Upper lobe of left lung (tissue), 6 donors: ENCODE results near the gene ARPP21. TPM values are rescaled to one million over a fixed set of nuclear protein-coding genes. Genes with fewer than 3 reads are reported as not detected.

Source experiments
- ATAC-seq, 2 donors: fragments of 200-7000 bp; cut with Tn5 transposase; one replicate each; pipeline ENCODE4 v1.9.1; 2022; ENCODE audit warnings: mild to moderate bottlenecking in 2 of 2, moderate library complexity in 2 of 2; ENCODE audit not compliant: low FRiP score in 2 of 2
- DNase-seq, 2 donors: peaks; one replicate each; pipeline ENCODE4 v3.0.0-alpha.2; 2019 to 2020
- H3K27ac ChIP-seq, 4 donors: fragments of 200-600 bp; sonication (generic); one replicate each; pipeline ENCODE4 v1.5.1; 2016 to 2019
- H3K27me3 ChIP-seq, 4 donors: fragments of 200-600 bp; sonication (generic); one replicate each; pipeline ENCODE4 v1.5.1; 2017 to 2019
- H3K36me3 ChIP-seq, 4 donors: fragments of 200-600 bp; sonication (generic); one replicate each; pipeline ENCODE4 v1.5.1; 2016 to 2019
- H3K4me1 ChIP-seq, 4 donors: fragments of 200-600 bp; sonication (generic); one replicate each; pipeline ENCODE4 v1.5.1; 2018 to 2019
- H3K4me3 ChIP-seq, 4 donors: fragments of 200-600 bp; sonication (generic); one replicate each; pipeline ENCODE4 v1.5.1; 2017 to 2019; ENCODE audit warnings: mild to moderate bottlenecking in 2 of 4, moderate library complexity in 1 of 4
- H3K9me3 ChIP-seq, 4 donors: fragments of 200-600 bp; sonication (generic); one replicate each; pipeline ENCODE4 v1.5.1; 2018 to 2019
- CTCF ChIP-seq, 6 experiments: fragments of 450-650 bp in 4 of 6; fragments of 200-600 bp in 2 of 6; sonication (generic) in 2 of 6; IDR thresholded peaks; one replicate each; pipeline ENCODE4 v1.5.1; 2016 to 2019; ENCODE audit warnings: antibody characterized with exemption in 6 of 6
- EP300 ChIP-seq, 4 donors: sonication (generic); formaldehyde crosslinking; IDR thresholded peaks; one replicate each; pipeline ENCODE4 v1.5.1; 2017; ENCODE audit warnings: antibody characterized with exemption in 4 of 4, control low read depth in 2 of 4
- POLR2A ChIP-seq, 4 donors: fragments of 450-650 bp; IDR thresholded peaks; one replicate each; pipeline ENCODE4 v1.5.1; 2016 to 2017; ENCODE audit warnings: antibody characterized with exemption in 4 of 4, mild to moderate bottlenecking in 2 of 4
- POLR2AphosphoS5 ChIP-seq, 2 donors: sonication (generic); formaldehyde crosslinking; IDR thresholded peaks; one replicate each; pipeline ENCODE4 v1.5.1; 2017; ENCODE audit warnings: antibody characterized with exemption in 2 of 2
- WGBS, 2 donors: methylation state at CpG; one replicate each; pipeline ENCODE4 v1.1.5; 2017 to 2018; 5-methylcytosine and 5-hydroxymethylcytosine counted together
- total RNA-seq, 6 donors: library from RNA; depleted of rRNA in 4 of 6; stranded (reverse); fragments of >200 nt in 4 of 6; gene quantifications; one replicate each; pipeline versions ENCODE4 v1.1.0 to v1.2.1, GENCODE V29; 2016 to 2021
- donor health status: DM: no; HTN: no; CAD: no; lungs with moderate emphysema.
- donor health status: DM: no; HTN: yes; CAD: no; lungs with severe emphysema.

The ARPP21 gene
- total RNA-seq, 6 donors from 2014 or later = not detected

DNA sequence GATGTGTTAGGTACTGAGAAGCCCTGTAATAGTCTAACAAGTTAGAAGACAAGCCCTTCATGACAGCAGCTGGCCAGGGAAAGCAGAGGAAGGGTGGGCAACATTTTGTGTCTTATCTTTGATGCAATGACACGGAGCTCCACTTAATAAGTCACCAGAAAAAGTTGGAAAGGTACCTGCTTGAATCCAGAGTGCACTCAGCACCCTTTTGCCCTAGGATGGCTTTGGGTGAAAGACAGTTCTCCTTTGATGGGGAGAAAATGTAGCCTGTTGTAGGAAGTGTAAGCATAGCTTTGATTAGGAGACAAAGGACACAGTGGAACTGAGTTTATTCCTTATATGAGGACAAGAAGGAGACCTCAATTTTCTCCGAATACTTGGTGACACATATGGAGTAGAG lies 137.0 kb downstream of the ARPP21 start:
- Histone ChIP-seq H3K4me3 (no peak overlapping the region), H3K9me3 (no peaks in the 10 kb centered on the region), H3K36me3 (no peaks in the 10 kb centered on the region), H3K27me3 (no peaks in the 10 kb centered on the region), H3K4me1 (no peaks in the 10 kb centered on the region), H3K27ac (no peak overlapping the region)
- DNase-seq = no peak
- ATAC-seq = no peak
- WGBS, 2 donors = 72 to 74% methylated on average over 2 of the region's 2 CpGs
- TF ChIP-seq EP300 (IDR thresholded peaks at IDR 0.05) (no peak), POLR2A (IDR thresholded peaks at IDR 0.05) (no peak), CTCF (IDR thresholded peaks at IDR 0.05) (no peak), POLR2AphosphoS5 (IDR thresholded peaks at IDR 0.05) (no peak)

DNA sequence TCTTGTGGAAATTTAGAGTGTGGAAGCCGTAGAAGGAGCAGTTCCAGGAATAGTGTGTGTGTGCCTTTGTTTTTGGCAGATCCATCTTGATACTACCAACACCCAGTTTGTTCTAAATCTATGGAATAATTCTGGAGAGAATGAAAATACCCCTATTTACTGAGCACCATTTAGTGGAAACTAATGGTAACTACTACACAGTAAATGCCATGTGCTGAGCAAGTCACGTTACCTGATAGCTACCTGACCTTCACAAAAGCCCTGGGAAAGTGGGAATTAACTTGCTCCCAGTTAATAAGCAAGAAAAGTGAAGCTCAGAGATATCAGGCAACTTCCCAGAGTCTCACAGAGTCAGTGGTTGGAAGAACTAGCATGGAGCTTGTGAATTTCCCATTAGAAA lies 137.7 kb downstream of the ARPP21 start:
- H3K36me3 ChIP-seq = no peaks in the 10 kb centered on the region
- no peak overlapping the region for H3K4me3 ChIP-seq
- no peaks in the 10 kb centered on the region for H3K4me1 ChIP-seq
- no peaks in the 10 kb centered on the region for H3K9me3 ChIP-seq
- DNase-seq = no peak
- ATAC-seq = no peak
- 76% methylated on average over 2 of the region's 2 CpGs for WGBS, 2 donors
- H3K27me3 ChIP-seq = no peaks in the 10 kb centered on the region
- H3K27ac ChIP-seq = no peak overlapping the region
- TF ChIP-seq CTCF (IDR thresholded peaks at IDR 0.05) (no peak), POLR2A (IDR thresholded peaks at IDR 0.05) (no peak), POLR2AphosphoS5 (IDR thresholded peaks at IDR 0.05) (no peak), EP300 (IDR thresholded peaks at IDR 0.05) (no peak)

GRCh38 chr3:35777563-35778554 lies 138.5 kb downstream of the ARPP21 start:
- H3K27ac ChIP-seq = no peak overlapping the region
- no peak for DNase-seq
- ATAC-seq = no peak

GRCh38 chr3:35779611-35780010 lies 140.3 kb downstream of the ARPP21 start:
- TF ChIP-seq POLR2A (IDR thresholded peaks at IDR 0.05) (no peak), EP300 (IDR thresholded peaks at IDR 0.05) (no peak), POLR2AphosphoS5 (IDR thresholded peaks at IDR 0.05) (no peak), CTCF (IDR thresholded peaks at IDR 0.05) (no peak)
- H3K27me3 ChIP-seq = no peaks in the 10 kb centered on the region
- no peak overlapping the region for H3K27ac ChIP-seq
- H3K4me1 ChIP-seq = no peaks in the 10 kb centered on the region
- DNase-seq (no peak), ATAC-seq (no peak)
- H3K36me3 ChIP-seq = no peaks in the 10 kb centered on the region
- no peaks in the 10 kb centered on the region for H3K9me3 ChIP-seq
- no peak overlapping the region for H3K4me3 ChIP-seq

More at GRCh38 chr3:35777563-35778554, 138.5 kb downstream of the ARPP21 start:
- H3K27me3 ChIP-seq = no peaks in the 10 kb centered on the region
- H3K4me1 ChIP-seq = no peaks in the 10 kb centered on the region
- H3K4me3 ChIP-seq = no peak overlapping the region
- no peaks in the 10 kb centered on the region for H3K36me3 ChIP-seq
- TF ChIP-seq POLR2A (IDR thresholded peaks at IDR 0.05) (no peak), POLR2AphosphoS5 (IDR thresholded peaks at IDR 0.05) (no peak), EP300 (IDR thresholded peaks at IDR 0.05) (no peak), CTCF (IDR thresholded peaks at IDR 0.05) (no peak)
- WGBS, 2 donors = 53 to 59% methylated on average over 4 of the region's 4 CpGs
- no peaks in the 10 kb centered on the region for H3K9me3 ChIP-seq
